Astrocyte (in vitro differentiated cells and primary cell): ENCODE data around the gene ZFHX3. TPM values are rescaled to one million over a fixed set of nuclear protein-coding genes. Genes with fewer than 3 reads are reported as not detected.
A peak's percentile ranks its signal among the peaks of the same experiment; 100 is the strongest.

ENCODE experiments used
- DNase-seq: peaks from one replicate; pipeline ENCODE4 v3.0.0-alpha.2; 2010; ENCODE audit warnings: low read depth
- FAIRE-seq: peaks from 2 replicates; lab custom pipeline; 2011; peaks lifted over from hg19 to GRCh38; lab: Jason Lieb, UNC
- H2AFZ ChIP-seq: 2 replicates; pipeline ENCODE4 v1.6.0; 2012; ENCODE audit warnings: low read depth, low read length, inconsistent platforms
- H3K27ac ChIP-seq: 2 replicates; pipeline ENCODE4 v1.5.1; 2011; ENCODE audit warnings: low read depth, low read length, inconsistent platforms
- H3K27me3 ChIP-seq: 2 replicates; pipeline ENCODE4 v1.6.0; 2011; ENCODE audit warnings: low read length, inconsistent platforms; ENCODE audit not compliant: insufficient read depth
- H3K36me3 ChIP-seq: 2 replicates; pipeline ENCODE4 v1.5.1; 2011; ENCODE audit warnings: low read length, inconsistent platforms; ENCODE audit not compliant: insufficient read depth
- H3K4me1 ChIP-seq: 2 replicates; pipeline ENCODE4 v1.5.1; 2011; ENCODE audit warnings: low read length, inconsistent platforms; ENCODE audit not compliant: insufficient read depth
- H3K4me2 ChIP-seq: 2 replicates; pipeline ENCODE4 v1.6.0; 2012; ENCODE audit warnings: low read length, inconsistent platforms
- H3K4me3 ChIP-seq: 2 replicates; pipeline ENCODE4 v1.5.1; 2011; ENCODE audit warnings: low read depth, mild to moderate bottlenecking, low read length, inconsistent platforms; ENCODE audit not compliant: insufficient read depth
- H3K79me2 ChIP-seq: 2 replicates; pipeline ENCODE4 v1.6.0; 2012; ENCODE audit warnings: mild to moderate bottlenecking, low read length, inconsistent platforms; ENCODE audit not compliant: insufficient read depth
- H3K9ac ChIP-seq: 2 replicates; pipeline ENCODE4 v1.6.0; 2012; ENCODE audit warnings: mild to moderate bottlenecking, low read length, inconsistent platforms
- H3K9me3 ChIP-seq: 2 replicates; pipeline ENCODE4 v1.5.1; 2012; ENCODE audit warnings: low read depth, mild to moderate bottlenecking, low read length, inconsistent platforms; ENCODE audit not compliant: insufficient read depth
- H4K20me1 ChIP-seq: 2 replicates; pipeline ENCODE4 v1.6.0; 2012; ENCODE audit warnings: low read length, inconsistent platforms; ENCODE audit not compliant: insufficient read depth
- H3K27ac Mint-ChIP-seq: one replicate; pipeline ENCODE4 v1.8.0; 2021; ENCODE audit warnings: mild to moderate bottlenecking, mixed read lengths; ENCODE audit not compliant: unreplicated experiment
- H3K27me3 Mint-ChIP-seq: one replicate; pipeline ENCODE4 v1.8.0; 2021; ENCODE audit warnings: low read depth, mixed read lengths; ENCODE audit not compliant: unreplicated experiment
- H3K36me3 Mint-ChIP-seq: one replicate; pipeline ENCODE4 v1.8.0; 2021; ENCODE audit warnings: low read depth, mixed read lengths; ENCODE audit not compliant: unreplicated experiment
- H3K4me1 Mint-ChIP-seq: one replicate; pipeline ENCODE4 v1.8.0; 2021; ENCODE audit warnings: low read depth, mixed read lengths; ENCODE audit not compliant: unreplicated experiment
- H3K4me3 Mint-ChIP-seq: one replicate; pipeline ENCODE4 v1.8.0; 2021; ENCODE audit warnings: mild to moderate bottlenecking, moderate library complexity, mixed read lengths; ENCODE audit not compliant: unreplicated experiment
- H3K9me3 Mint-ChIP-seq: one replicate; pipeline ENCODE4 v1.8.0; 2021; ENCODE audit warnings: mild to moderate bottlenecking, mixed read lengths; ENCODE audit not compliant: unreplicated experiment
- CTCF ChIP-seq: IDR thresholded peaks from 2 replicates; pipeline ENCODE4 v1.5.1; 2011; ENCODE audit warnings: low read depth, mild to moderate bottlenecking, inconsistent platforms, low read length, moderate library complexity; ENCODE audit not compliant: insufficient read depth
- EZH2 ChIP-seq: IDR thresholded peaks from 2 replicates; pipeline ENCODE4 v1.6.1; 2012; ENCODE audit warnings: mild to moderate bottlenecking, low read length, inconsistent platforms; ENCODE audit not compliant: insufficient read depth
- total RNA-seq: library from RNA; stranded (reverse); gene quantifications from 2 replicates; pipeline ENCODE4 v1.2.1, GENCODE V29; 2021

ZFHX3 gene
- total RNA-seq, 1 donor from 2014 or later = 19.7 TPM

DNA sequence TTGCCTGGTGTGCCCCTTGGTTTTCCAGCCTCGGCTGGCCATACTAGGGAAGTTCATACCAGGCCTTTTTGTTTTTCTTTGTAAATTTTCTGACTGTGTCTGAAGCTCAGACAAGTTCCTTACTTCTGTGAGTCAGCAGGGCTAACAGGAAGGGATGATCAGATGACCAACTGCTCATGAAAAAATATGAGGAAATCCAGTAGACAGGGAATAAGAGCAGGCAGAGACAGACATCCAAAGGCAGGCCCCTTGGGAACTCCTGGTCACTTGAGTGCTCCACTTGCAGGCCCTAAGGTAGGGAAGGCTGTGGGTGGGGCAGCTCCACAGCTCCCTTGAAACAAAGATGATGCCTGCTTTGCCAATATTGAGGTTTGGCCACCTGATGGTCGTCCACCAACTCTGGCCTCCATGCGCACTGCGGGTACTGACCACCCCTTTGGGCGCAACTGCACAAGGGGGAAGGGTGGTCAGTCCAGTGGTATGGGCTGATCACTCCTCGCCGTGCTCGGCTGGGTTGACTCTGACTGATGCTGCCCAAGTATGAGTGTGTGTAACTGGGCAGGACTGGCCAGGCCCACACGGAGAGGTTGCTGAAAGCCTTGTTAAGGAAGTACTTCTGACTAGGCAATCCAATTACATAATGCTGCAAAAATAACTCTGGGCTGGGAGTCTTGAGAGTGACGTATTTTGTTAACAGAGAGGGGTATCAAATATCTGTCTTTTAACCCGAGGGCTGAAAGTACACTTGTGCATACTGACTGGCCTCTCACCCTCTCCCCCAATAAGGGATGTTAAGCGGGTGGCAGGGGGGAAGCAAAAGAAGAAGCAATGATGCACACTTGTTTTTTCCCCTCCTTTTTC lies 20.8 kb upstream of the ZFHX3 start:
- Histone ChIP-seq H2AFZ (peak overlapping the region; percentile 49), H3K4me2 (peak overlapping the region; percentile 79), H3K4me1 (peaks cover 74% of the 10 kb centered on the region), H4K20me1 (no peaks in the 10 kb centered on the region), H3K9me3 (no peaks in the 10 kb centered on the region), H3K36me3 (no peaks in the 10 kb centered on the region), H3K27ac (peak overlapping the region; percentile 99), H3K9ac (peak overlapping the region; percentile 86), H3K27me3 (no peaks in the 10 kb centered on the region), H3K79me2 (no peaks in the 10 kb centered on the region), H3K4me3 (peak overlapping the region; percentile 40)
- H3K4me3 Mint-ChIP-seq = peak overlapping the region; percentile 13
- peak overlapping the region; percentile 88 for H3K27ac Mint-ChIP-seq
- DNase-seq = peak; percentile 98
- no peaks in the 10 kb centered on the region for H3K36me3 Mint-ChIP-seq
- FAIRE-seq = peak; percentile 70
- TF ChIP-seq EZH2 (no peak), CTCF (no peak)
- H3K4me1 Mint-ChIP-seq = peaks cover 42% of the 10 kb centered on the region
- H3K27me3 Mint-ChIP-seq = peaks cover 28% of the 10 kb centered on the region
- no peaks in the 10 kb centered on the region for H3K9me3 Mint-ChIP-seq

- Histone ChIP-seq H4K20me1 (no peaks in the 10 kb centered on the region), H3K4me2 (peak overlapping the region; percentile 83), H3K4me1 (peaks cover 83% of the 10 kb centered on the region), H2AFZ (no peak overlapping the region), H3K27me3 (no peaks in the 10 kb centered on the region), H3K36me3 (no peaks in the 10 kb centered on the region), H3K79me2 (peaks cover 7% of the 10 kb centered on the region), H3K9me3 (no peaks in the 10 kb centered on the region), H3K4me3 (no peak overlapping the region), H3K27ac (peak overlapping the region; percentile 99), H3K9ac (peak overlapping the region; percentile 86)
- FAIRE-seq (no peak), DNase-seq (no peak)
- no peaks in the 10 kb centered on the region for H3K9me3 Mint-ChIP-seq
- H3K4me1 Mint-ChIP-seq = peaks cover 45% of the 10 kb centered on the region
- peak overlapping the region; percentile 88 for H3K27ac Mint-ChIP-seq
- H3K36me3 Mint-ChIP-seq = no peaks in the 10 kb centered on the region
- H3K4me3 Mint-ChIP-seq = no peak overlapping the region
- TF ChIP-seq CTCF = no peak
- no peak for TF ChIP-seq EZH2
- peaks cover 28% of the 10 kb centered on the region for H3K27me3 Mint-ChIP-seq
Observed at GRCh38 chr16:73067671-73068540, 20.0 kb upstream of the ZFHX3 start.
